ENCODE results near the gene ZNF416. TPM values are rescaled to one million over a fixed set of nuclear protein-coding genes. Genes with fewer than 3 reads are reported as not detected.

The ZNF416 gene
- 3.4 and 8.0 TPM in 2 replicates for total RNA-seq (ENCODE audit: low replicate concordance)

- peak within 1 kb of the TSS; percentile 90 for H3K4me3 ChIP-seq (ENCODE audit: low read depth, low read length)
- TF ChIP-seq CTCF (IDR thresholded peaks at IDR 0.05; ENCODE audit: insufficient read depth, low read length) = peak; percentile 3
- DNase-seq (ENCODE audit: low read depth) = peak; percentile 99
Measured at GRCh38 chr19:57578487-57579205, at the start of gene ZNF416. Gene ZNF416, minus strand, starts transcription at chr19:57578911. Its CDS starts 207 bp downstream, at chr19:57578704.

- no peak for TF ChIP-seq CTCF (IDR thresholded peaks at IDR 0.05; ENCODE audit: insufficient read depth, low read length)
- no peak for DNase-seq (ENCODE audit: low read depth)
- H3K4me3 ChIP-seq (ENCODE audit: low read depth, low read length) = no peak overlapping the region
Measured at GRCh38 chr19:57623091-57623490, 44.4 kb upstream of the ZNF416 start.

GRCh38 chr19:57620673-57621348, 42.1 kb upstream of the ZNF416 start:
- DNase-seq (ENCODE audit: low read depth) = peak; percentile 9
- TF ChIP-seq CTCF (IDR thresholded peaks at IDR 0.05; ENCODE audit: insufficient read depth, low read length) = no peak
- no peak overlapping the region for H3K4me3 ChIP-seq (ENCODE audit: low read depth, low read length)

- no peak for TF ChIP-seq CTCF (IDR thresholded peaks at IDR 0.05; ENCODE audit: insufficient read depth, low read length)
Measured at GRCh38 chr19:57615346-57615745, 36.6 kb upstream of the ZNF416 start.

GRCh38 chr19:57613941-57614743, 35.4 kb upstream of the ZNF416 start, which contains the start of gene ZNF134:
Gene ZNF134, plus strand, starts transcription at chr19:57614242. Its CDS starts 5,227 bp downstream, at chr19:57619469.
- DNase-seq (ENCODE audit: low read depth) = peak; percentile 87
- peak within 1 kb of the TSS; percentile 98 for H3K4me3 ChIP-seq (ENCODE audit: low read depth, low read length)
- peak; percentile 42 for TF ChIP-seq CTCF (IDR thresholded peaks at IDR 0.05; ENCODE audit: insufficient read depth, low read length)

More at GRCh38 chr19:57615346-57615745, 36.6 kb upstream of the ZNF416 start:
- peak overlapping the region; percentile 98 for H3K4me3 ChIP-seq (ENCODE audit: low read depth, low read length)
- no peak for DNase-seq (ENCODE audit: low read depth)

GRCh38 chr19:57611113-57611512, 32.4 kb upstream of the ZNF416 start:
- H3K4me3 ChIP-seq (ENCODE audit: low read depth, low read length) = no peak overlapping the region

More at GRCh38 chr19:57611113-57611512, 32.4 kb upstream of the ZNF416 start:
- no peak for TF ChIP-seq CTCF (IDR thresholded peaks at IDR 0.05; ENCODE audit: insufficient read depth, low read length)
- DNase-seq (ENCODE audit: low read depth) = no peak
